Stomach (tissue), 9 donors: ENCODE measurements around the gene ITGA7. TPM values are rescaled to one million over a fixed set of nuclear protein-coding genes. Genes with fewer than 3 reads are reported as not detected.

ENCODE experiments used
- DNase-seq, 2 donors: peaks; one replicate each; pipeline versions ENCODE4 v3.0.0 to v3.0.0-alpha.2; 2013 to 2019
- H3K27ac ChIP-seq, 5 donors: fragments of 200-600 bp in 4 of 5; sonication (generic) in 4 of 5; one replicate each; pipeline ENCODE4 v1.5.1; 2013 to 2019; ENCODE audit warnings: mild to moderate bottlenecking in 1 of 5, moderate library complexity in 1 of 5
- H3K27me3 ChIP-seq, 3 donors: fragments of 200-600 bp; sonication (generic); one replicate each; pipeline ENCODE4 v1.5.1; 2017 to 2019; ENCODE audit warnings: mixed run types in 1 of 3
- H3K36me3 ChIP-seq, 4 donors: fragments of 200-600 bp; sonication (generic); 1 replicate in 3 of 4; 2 replicates in 1 of 4; pipeline ENCODE4 v1.5.1; 2016 to 2019
- H3K4me1 ChIP-seq, 4 donors: fragments of 200-600 bp; sonication (generic); one replicate each; pipeline ENCODE4 v1.5.1; 2016 to 2019
- H3K4me3 ChIP-seq, 4 donors: fragments of 200-600 bp; sonication (generic) in 3 of 4; one replicate each; pipeline ENCODE4 v1.5.1; 2016 to 2019; ENCODE audit warnings: mild to moderate bottlenecking in 1 of 4
- H3K9me3 ChIP-seq, 4 donors: fragments of 200-600 bp; sonication (generic); one replicate each; pipeline ENCODE4 v1.5.1; 2016 to 2019
- EP300 ChIP-seq: sonication (generic); formaldehyde crosslinking; IDR thresholded peaks from one replicate; pipeline ENCODE4 v1.6.1; 2017; ENCODE audit warnings: antibody characterized with exemption
- POLR2A ChIP-seq, 4 donors: fragments of 450-650 bp; IDR thresholded peaks; one replicate each; pipeline ENCODE4 v1.6.1; 2016; ENCODE audit warnings: antibody characterized with exemption in 4 of 4, control low read depth in 2 of 4, mild to moderate bottlenecking in 1 of 4, moderate library complexity in 1 of 4
- POLR2AphosphoS5 ChIP-seq, 3 donors: sonication (generic); formaldehyde crosslinking; IDR thresholded peaks; one replicate each; pipeline ENCODE4 v1.6.1; 2016; ENCODE audit warnings: antibody characterized with exemption in 3 of 3
- WGBS, 5 donors: extraction: QIAGEN DNeasy Blood & Tissue Kit in 3 of 5; methylation state at CpG; one replicate each; pipeline versions ENCODE4 v1.1.5 to v1.1.7; 2013 to 2018; 5-methylcytosine and 5-hydroxymethylcytosine counted together
- intact Hi-C: fragments of 100-400 bp; cut with DNase I; formaldehyde crosslinking; loops from one replicate; pipeline ENCODE4 v1.15.1; 2023; ENCODE audit warnings: low total_unique reads
- polyA plus RNA-seq, 3 donors: library from polyadenylated mRNA; stranded (reverse); fragments of 200-250 nt; gene quantifications; one replicate each; pipeline ENCODE4 v1.2.3, GENCODE V29; 2013
- total RNA-seq, 5 donors: library from RNA; depleted of rRNA; stranded (reverse); fragments of >200 nt; gene quantifications; one replicate each; pipeline versions ENCODE4 v1.1.0 to v1.2.3, GENCODE V29; 2014 to 2016
- TF ChIP-seq, protein P1 (sequence below), 7 experiments: fragments of 450-650 bp in 4 of 7; fragments of 200-600 bp in 3 of 7; sonication (generic) in 3 of 7; IDR thresholded peaks; one replicate each; pipeline ENCODE4 v1.5.1; 2016 to 2019; ENCODE audit warnings: antibody characterized with exemption in 7 of 7, control low read depth in 2 of 7, mild to moderate bottlenecking in 1 of 7
- donor health status: healthy with polysubstance abuse.
- donor health status: Bipolar disorder and iron deficiency.
- donor health status: healthy.

ITGA7 gene
- total and polyA plus RNA-seq, 8 donors: 3.5 to 188 (median 46.3) TPM

DNA sequence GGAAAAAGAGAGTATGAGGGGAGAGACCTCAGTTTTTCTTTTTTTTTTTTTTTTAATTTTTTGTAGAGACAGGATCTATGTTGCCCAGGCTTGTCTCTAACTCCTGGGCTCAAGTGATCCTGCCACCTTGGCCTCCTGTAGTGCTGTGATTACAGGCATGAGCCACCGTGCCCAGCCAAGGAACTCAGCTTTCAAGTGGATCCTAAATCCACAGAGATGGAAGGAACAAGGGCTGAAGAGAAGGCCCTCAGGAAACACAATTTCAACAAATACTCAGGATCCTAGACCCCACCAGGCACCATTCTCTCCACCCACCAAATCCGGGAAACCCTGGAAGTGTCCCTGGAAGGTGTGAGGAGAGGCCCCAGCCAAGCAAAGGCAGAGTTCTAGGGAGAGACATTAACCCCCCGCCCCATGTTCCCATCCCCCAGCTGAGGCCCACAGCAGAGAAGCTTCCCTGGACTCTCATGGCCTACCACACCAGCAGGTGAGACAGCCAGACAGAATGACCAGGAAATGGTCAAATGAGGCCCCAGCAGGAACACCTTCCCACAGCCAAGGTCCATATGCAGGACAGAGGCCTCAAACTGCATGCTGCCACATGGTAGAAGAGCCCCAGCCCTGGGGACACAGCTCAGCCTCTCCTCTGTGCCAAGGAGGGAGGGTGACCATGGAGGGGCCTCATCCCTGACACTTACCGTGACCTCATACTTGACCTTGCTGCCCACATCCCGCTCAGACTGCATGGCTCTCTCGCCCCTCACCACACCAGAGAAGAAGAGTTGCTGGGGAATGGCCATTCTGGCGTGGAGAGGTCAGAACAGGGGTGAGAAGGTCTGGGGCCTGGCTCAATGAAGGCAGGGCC, 14.1 kb downstream of the ITGA7 start:
- H3K27ac ChIP-seq: no peak overlapping the region
- TF ChIP-seq, protein P1, sequence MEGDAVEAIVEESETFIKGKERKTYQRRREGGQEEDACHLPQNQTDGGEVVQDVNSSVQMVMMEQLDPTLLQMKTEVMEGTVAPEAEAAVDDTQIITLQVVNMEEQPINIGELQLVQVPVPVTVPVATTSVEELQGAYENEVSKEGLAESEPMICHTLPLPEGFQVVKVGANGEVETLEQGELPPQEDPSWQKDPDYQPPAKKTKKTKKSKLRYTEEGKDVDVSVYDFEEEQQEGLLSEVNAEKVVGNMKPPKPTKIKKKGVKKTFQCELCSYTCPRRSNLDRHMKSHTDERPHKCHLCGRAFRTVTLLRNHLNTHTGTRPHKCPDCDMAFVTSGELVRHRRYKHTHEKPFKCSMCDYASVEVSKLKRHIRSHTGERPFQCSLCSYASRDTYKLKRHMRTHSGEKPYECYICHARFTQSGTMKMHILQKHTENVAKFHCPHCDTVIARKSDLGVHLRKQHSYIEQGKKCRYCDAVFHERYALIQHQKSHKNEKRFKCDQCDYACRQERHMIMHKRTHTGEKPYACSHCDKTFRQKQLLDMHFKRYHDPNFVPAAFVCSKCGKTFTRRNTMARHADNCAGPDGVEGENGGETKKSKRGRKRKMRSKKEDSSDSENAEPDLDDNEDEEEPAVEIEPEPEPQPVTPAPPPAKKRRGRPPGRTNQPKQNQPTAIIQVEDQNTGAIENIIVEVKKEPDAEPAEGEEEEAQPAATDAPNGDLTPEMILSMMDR (IDR thresholded peaks at IDR 0.05): no peak
- no peak for TF ChIP-seq EP300
- no peak for TF ChIP-seq POLR2A (IDR thresholded peaks at IDR 0.05)
- no peak for TF ChIP-seq POLR2AphosphoS5 (IDR thresholded peaks at IDR 0.05)
- no peak for DNase-seq
- no peaks in the 10 kb centered on the region for H3K4me1 ChIP-seq
- no peaks in the 10 kb centered on the region for H3K9me3 ChIP-seq
- H3K36me3 ChIP-seq: peaks cover 0 to 81% (median 34%) of the 10 kb centered on the region in 4 donors
- no peaks in the 10 kb centered on the region for H3K27me3 ChIP-seq
- WGBS, 5 donors: 86 to 99% (median 90%) methylated on average over 3 to 7 of the region's 7 CpGs
- intact Hi-C loops: no loop called here
- H3K4me3 ChIP-seq: no peak overlapping the region

DNA sequence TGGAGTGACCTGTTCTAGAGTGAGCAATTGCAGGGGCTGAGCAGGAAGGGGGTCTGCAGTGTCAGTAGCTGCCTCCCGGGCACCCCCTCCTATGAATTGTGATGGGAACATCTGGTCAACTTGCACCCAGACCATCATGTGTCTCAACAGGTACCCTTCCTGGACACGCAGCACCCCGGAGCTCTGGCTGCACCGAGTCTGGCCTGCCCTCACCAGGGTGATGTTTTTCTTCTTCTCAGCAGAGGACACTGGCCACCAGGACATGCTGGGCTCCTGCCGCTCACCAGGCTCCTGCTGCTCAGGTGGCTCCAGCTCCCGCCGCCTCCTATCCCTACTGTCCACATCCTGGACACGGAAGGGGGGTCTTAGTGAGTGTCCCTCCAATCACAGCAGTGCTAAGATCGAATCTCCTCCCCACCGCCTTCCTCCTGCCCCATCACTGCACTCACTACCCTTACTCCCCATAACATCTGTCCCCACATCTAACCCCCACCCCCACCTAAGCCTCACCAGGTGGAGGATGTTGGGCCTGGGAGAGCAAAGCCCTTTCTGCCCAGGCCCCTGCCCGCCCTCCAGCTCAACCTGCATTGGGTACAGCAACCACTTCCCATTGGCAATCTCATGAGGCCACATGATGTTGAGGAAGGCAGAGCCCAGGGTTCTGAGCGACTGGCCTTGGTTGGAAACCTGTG, 14.9 kb downstream of the ITGA7 start:
- no peak for DNase-seq
- Histone ChIP-seq H3K27ac (no peak overlapping the region), H3K4me1 (no peaks in the 10 kb centered on the region), H3K27me3 (no peaks in the 10 kb centered on the region), H3K9me3 (no peaks in the 10 kb centered on the region), H3K36me3 (peaks cover 0 to 81% (median 36%) of the 10 kb centered on the region in 4 donors), H3K4me3 (no peak overlapping the region)
- TF ChIP-seq, protein P1 (IDR thresholded peaks at IDR 0.05): no peak
- no peak for TF ChIP-seq POLR2AphosphoS5 (IDR thresholded peaks at IDR 0.05)
- no peak for TF ChIP-seq POLR2A (IDR thresholded peaks at IDR 0.05)
- no peak for TF ChIP-seq EP300
- 87 to 95% (median 94%) methylated on average over 9 to 12 of the region's 12 CpGs for WGBS, 5 donors
- intact Hi-C loops: no loop called here

DNA sequence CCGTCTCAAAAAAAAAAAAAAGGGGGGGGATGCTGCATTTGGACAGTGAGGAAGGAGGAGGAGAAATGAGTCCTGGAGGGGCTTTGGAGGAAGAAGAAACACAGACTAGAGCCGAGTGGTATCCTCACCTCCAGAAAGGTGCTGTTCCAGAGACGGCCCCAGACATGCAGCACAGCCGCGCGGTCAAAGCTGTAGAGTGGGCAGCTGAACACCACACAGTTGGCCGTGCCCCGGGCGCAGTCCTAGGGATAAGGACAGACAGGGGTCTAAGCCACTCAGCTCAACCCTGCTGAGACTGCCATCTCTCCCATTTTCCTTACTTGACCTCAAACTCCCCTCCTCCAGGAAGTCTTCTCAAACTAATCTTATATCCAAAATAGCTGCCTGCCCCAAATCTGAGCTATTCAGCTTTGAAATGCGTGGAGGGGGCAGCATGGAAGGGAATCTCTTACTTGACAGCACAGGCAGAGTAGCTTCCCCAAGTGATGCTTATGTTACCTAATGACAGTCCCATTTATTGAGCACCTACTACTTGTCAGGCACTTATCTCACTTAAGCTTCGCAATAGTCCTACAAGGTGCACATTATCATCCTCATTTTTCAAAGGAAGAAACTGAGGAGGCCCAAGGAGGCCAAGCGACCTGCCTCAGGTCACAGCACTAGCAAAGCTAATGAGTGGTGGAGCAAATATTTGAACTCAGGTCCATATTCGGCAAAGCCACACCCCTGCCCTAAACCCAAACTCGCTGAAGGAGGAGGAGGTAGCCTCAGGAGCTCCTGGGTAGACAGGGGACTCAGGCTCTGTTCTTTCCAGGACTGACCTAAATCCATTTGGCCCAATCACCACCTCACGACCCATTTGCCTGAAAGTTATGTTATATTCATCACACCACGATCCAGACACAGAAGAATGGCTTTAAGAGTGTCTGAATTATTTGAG, 18.7 kb downstream of the ITGA7 start:
- no peaks in the 10 kb centered on the region for H3K4me1 ChIP-seq
- no peak overlapping the region for H3K4me3 ChIP-seq
- 79 to 89% (median 87%) methylated on average over 16 of the region's 16 CpGs for WGBS, 5 donors
- no peaks in the 10 kb centered on the region for H3K9me3 ChIP-seq
- no peaks in the 10 kb centered on the region for H3K27me3 ChIP-seq
- H3K27ac ChIP-seq: no peak overlapping the region
- no peak for DNase-seq
- TF ChIP-seq, protein P1 (IDR thresholded peaks at IDR 0.05): no peak
- TF ChIP-seq POLR2A (IDR thresholded peaks at IDR 0.05) (no peak), EP300 (no peak), POLR2AphosphoS5 (IDR thresholded peaks at IDR 0.05) (no peak)
- intact Hi-C loops: no loop called here
- peaks cover 0 to 73% (median 22%) of the 10 kb centered on the region in 4 donors for H3K36me3 ChIP-seq

DNA sequence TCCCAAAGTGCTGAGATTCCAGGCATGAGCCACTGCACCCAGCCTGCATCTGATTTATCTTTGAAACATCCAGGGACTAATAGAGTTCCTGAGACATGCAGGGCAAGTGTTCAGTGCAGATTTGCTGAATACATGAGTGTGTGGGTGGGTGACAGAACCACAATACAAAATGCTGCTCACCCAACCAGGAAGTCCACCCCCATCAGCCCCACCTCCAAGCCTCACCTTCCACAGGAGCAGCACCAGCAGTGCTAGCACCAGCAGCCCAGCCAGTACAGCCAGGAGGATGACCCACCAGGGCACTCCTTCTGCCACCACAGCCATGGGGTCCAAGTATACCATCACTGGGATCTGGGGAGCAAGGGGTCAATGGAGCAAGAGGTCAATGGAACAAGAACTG, 20.0 kb downstream of the ITGA7 start:
- no peak overlapping the region for H3K27ac ChIP-seq
- TF ChIP-seq POLR2AphosphoS5 (IDR thresholded peaks at IDR 0.05) (no peak), POLR2A (IDR thresholded peaks at IDR 0.05) (no peak)

More for the DNA sequence above, 20.0 kb downstream of the ITGA7 start:
- no peak for DNase-seq
- Histone ChIP-seq H3K4me1 (no peaks in the 10 kb centered on the region), H3K27me3 (peaks cover 0 to 5% (median 0%) of the 10 kb centered on the region in 3 donors), H3K36me3 (peaks cover 0 to 63% (median 16%) of the 10 kb centered on the region in 4 donors), H3K4me3 (no peak overlapping the region), H3K9me3 (no peaks in the 10 kb centered on the region)
- intact Hi-C loops: no loop called here
